GM23338 (cell line): ENCODE measurements around the gene RAD51B. TPM values are rescaled to one million over a fixed set of nuclear protein-coding genes. Genes with fewer than 3 reads are reported as not detected.

Source experiments
- ATAC-seq: fragments of 200-7000 bp; cut with Tn5 transposase; 3 replicates; pipeline ENCODE4 v1.9.1; 2020
- DNase-seq: peaks from one replicate; pipeline ENCODE4 v3.0.0-alpha.2; 2015; ENCODE audit warnings: low spot score
- H2AFZ ChIP-seq: fragments of 200-600 bp; sonication (generic); 2 replicates; pipeline ENCODE4 v1.8.0; 2016; ENCODE audit warnings: antibody characterized with exemption, mild to moderate bottlenecking, moderate library complexity
- H3F3A ChIP-seq: fragments of 200-600 bp; sonication (generic); replicated peaks from 2 replicates; pipeline ENCODE4 v1.8.0; 2017; ENCODE audit warnings: antibody characterized with exemption, mixed run types, low read depth
- H3K27ac ChIP-seq: fragments of 200-600 bp; sonication (generic); 2 replicates; pipeline ENCODE4 v1.6.1; 2016; ENCODE audit warnings: low read depth
- H3K27me3 ChIP-seq: fragments of 200-600 bp; sonication (generic); 2 replicates; pipeline ENCODE4 v1.8.0; 2016; ENCODE audit warnings: mild to moderate bottlenecking, mixed run types, moderate library complexity; ENCODE audit not compliant: insufficient read depth
- H3K36me3 ChIP-seq: fragments of 200-600 bp; sonication (generic); 2 replicates; pipeline ENCODE4 v1.8.0; 2016; ENCODE audit warnings: mild to moderate bottlenecking; ENCODE audit not compliant: insufficient read depth
- H3K4me1 ChIP-seq: fragments of 200-600 bp; sonication (generic); 2 replicates; pipeline ENCODE4 v1.8.0; 2016; ENCODE audit warnings: mild to moderate bottlenecking, moderate library complexity; ENCODE audit not compliant: insufficient read depth
- H3K4me2 ChIP-seq: fragments of 200-600 bp; sonication (generic); 2 replicates; pipeline ENCODE4 v1.7.1; 2017; ENCODE audit warnings: mixed run types
- H3K4me3 ChIP-seq: fragments of 200-600 bp; sonication (generic); 2 replicates; pipeline ENCODE4 v1.6.1; 2016; ENCODE audit warnings: mixed run types
- H3K79me2 ChIP-seq: fragments of 200-600 bp; sonication (generic); replicated peaks from 2 replicates; pipeline ENCODE4 v1.8.0; 2017; ENCODE audit warnings: mild to moderate bottlenecking; ENCODE audit not compliant: insufficient read depth
- H3K9me2 ChIP-seq: fragments of 200-600 bp; sonication (generic); 2 replicates; pipeline ENCODE4 v1.8.0; 2017; ENCODE audit not compliant: insufficient read depth
- H4K20me1 ChIP-seq: fragments of 200-600 bp; sonication (generic); replicated peaks from 2 replicates; pipeline ENCODE4 v1.8.0; 2017; ENCODE audit warnings: mild to moderate bottlenecking; ENCODE audit not compliant: insufficient read depth
- H3K27ac Mint-ChIP-seq: 2 replicates; pipeline ENCODE4 v1.8.0; 2020; ENCODE audit warnings: inconsistent platforms, mild to moderate bottlenecking, moderate library complexity, mixed read lengths
- H3K27me3 Mint-ChIP-seq: 3 replicates; pipeline ENCODE4 v1.8.0; 2022; ENCODE audit warnings: low read depth, mild to moderate bottlenecking, moderate library complexity, mixed read lengths, inconsistent platforms; ENCODE audit not compliant: insufficient read depth, poor library complexity
- H3K36me3 Mint-ChIP-seq: 3 replicates; pipeline ENCODE4 v1.8.0; 2021; ENCODE audit warnings: low read depth, mild to moderate bottlenecking, inconsistent platforms, moderate library complexity, mixed read lengths
- H3K4me1 Mint-ChIP-seq: 3 replicates; pipeline ENCODE4 v1.8.0; 2020; ENCODE audit warnings: mild to moderate bottlenecking, inconsistent platforms, mixed read lengths
- H3K4me3 Mint-ChIP-seq: 3 replicates; pipeline ENCODE4 v1.8.0; 2021; ENCODE audit warnings: moderate library complexity, mild to moderate bottlenecking, inconsistent platforms, mixed read lengths
- H3K9me3 Mint-ChIP-seq: 3 replicates; pipeline ENCODE4 v1.8.0; 2020; ENCODE audit warnings: moderate library complexity, mild to moderate bottlenecking, inconsistent platforms, mixed read lengths
- CREB1 ChIP-seq: fragments of 250-450 bp; sonication (Bioruptor Pico); IDR thresholded peaks from 2 replicates; pipeline ENCODE4 v1.5.0; 2020; ENCODE audit warnings: low read depth, mild to moderate bottlenecking, moderate library complexity
- EZH2 ChIP-seq: fragments of 200-600 bp; sonication (generic); IDR thresholded peaks from one replicate; pipeline ENCODE4 v1.8.0; 2017; ENCODE audit warnings: antibody characterized with exemption, mild to moderate bottlenecking, low read depth; ENCODE audit not compliant: unreplicated experiment
- JUNB ChIP-seq: IDR thresholded peaks from one replicate; pipeline ENCODE4 v1.6.1; 2016; ENCODE audit warnings: antibody characterized with exemption; ENCODE audit not compliant: unreplicated experiment
- NANOG ChIP-seq: IDR thresholded peaks from 2 replicates; pipeline ENCODE4 v1.6.1; 2016; ENCODE audit warnings: antibody characterized with exemption, borderline replicate concordance
- ZNF114 ChIP-seq: fragments of 250-450 bp; sonication (Bioruptor Pico); IDR thresholded peaks from 2 replicates; pipeline ENCODE4 v1.5.0; 2020; ENCODE audit warnings: mild to moderate bottlenecking, moderate library complexity
- ZNF331 ChIP-seq: fragments of 250-450 bp; sonication (Bioruptor Pico); IDR thresholded peaks from 2 replicates; pipeline ENCODE4 v1.5.0; 2020; ENCODE audit warnings: low read depth, mild to moderate bottlenecking, moderate library complexity
- polyA plus RNA-seq: library from polyadenylated mRNA; unstranded; fragments of >200 nt; fragmentation: Nextera tagmentation; extraction: Ambion mirVana; gene quantifications from 2 replicates; pipeline ENCODE4 v1.2.1, GENCODE V29; 2016
- total RNA-seq: library from RNA; depleted of rRNA; stranded (reverse); fragments of >200 nt; shearing (Covaris generic); gene quantifications from 2 replicates; pipeline ENCODE4 v1.2.3, GENCODE V29; 2014
- TF ChIP-seq, protein P1 (sequence below), 2 experiments: fragments of 200-600 bp in 1 of 2; sonication (generic) in 1 of 2; conservative IDR thresholded peaks; 2 replicates each; pipeline versions ENCODE4 v1.5.1 to v1.6.1; 2016 to 2017; ENCODE audit warnings: antibody characterized with exemption in 2 of 2, low read depth in 2 of 2, mild to moderate bottlenecking in 2 of 2, moderate library complexity in 1 of 2
- TF ChIP-seq, protein P2 (sequence below): fragments of 250-450 bp; sonication (Bioruptor Pico); IDR thresholded peaks from 2 replicates; pipeline ENCODE4 v1.5.0; 2020; ENCODE audit warnings: mild to moderate bottlenecking, moderate library complexity
- TF ChIP-seq, protein P3 (sequence below): IDR thresholded peaks from one replicate; pipeline ENCODE4 v1.6.1; 2018; ENCODE audit warnings: antibody characterized with exemption; ENCODE audit not compliant: unreplicated experiment
- TF ChIP-seq, protein P4 (sequence below): IDR thresholded peaks from 2 replicates; pipeline ENCODE4 v1.6.1; 2016; ENCODE audit warnings: antibody characterized with exemption

RAD51B gene
- total and polyA plus RNA-seq, 2 experiments from 2014 or later, result 15.7 to 29.1 TPM

DNA sequence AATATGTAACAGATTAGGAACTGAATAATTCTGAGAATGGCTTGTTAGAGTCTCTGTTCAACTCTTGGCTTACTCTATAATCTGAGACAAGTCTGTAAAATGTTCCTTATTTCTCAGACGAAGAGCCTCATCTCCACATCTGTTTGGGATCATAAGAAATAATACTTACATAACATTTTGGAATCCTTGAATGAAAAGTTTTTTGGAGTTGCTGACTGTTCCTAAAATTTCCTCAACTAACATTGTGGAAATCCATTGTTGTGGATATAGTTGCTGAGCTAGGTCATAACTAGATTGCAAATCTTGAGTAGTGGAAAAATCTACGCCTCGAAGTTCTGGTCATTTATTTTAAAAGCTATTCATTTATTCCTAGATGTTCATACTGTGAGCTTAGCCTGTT is 570.4 kb downstream of the RAD51B start:
- Histone ChIP-seq H3K9me2 (peaks cover 6% of the 10 kb centered on the region; the same call in 1 of the 2 replicates), H3K4me2 (no peak overlapping the region), H3K27me3 (no peaks in the 10 kb centered on the region), H3K4me1 (peaks cover 16% of the 10 kb centered on the region), H3K4me3 (no peak overlapping the region), H3K36me3 (no peaks in the 10 kb centered on the region), H3F3A (0 out of 2 replicates have a peak, but pooled peaks cover 6% of the 10 kb centered on the region), H3K27ac (no peak overlapping the region), H4K20me1 (no peaks in the 10 kb centered on the region), H2AFZ (no peak overlapping the region), H3K79me2 (no peaks in the 10 kb centered on the region)
- H3K4me3 Mint-ChIP-seq, result no peak overlapping the region
- no peaks in the 10 kb centered on the region for H3K27me3 Mint-ChIP-seq
- peaks cover 34% of the 10 kb centered on the region for H3K4me1 Mint-ChIP-seq
- no peak for DNase-seq
- no peak for ATAC-seq
- no peak overlapping the region for H3K27ac Mint-ChIP-seq
- no peaks in the 10 kb centered on the region for H3K36me3 Mint-ChIP-seq
- no peaks in the 10 kb centered on the region for H3K9me3 Mint-ChIP-seq
- TF ChIP-seq ZNF114 (CRISPR knock-in tag), result no peak
- TF ChIP-seq ZNF331 (CRISPR knock-in tag), result no peak
- no peak for TF ChIP-seq JUNB
- TF ChIP-seq NANOG, result no peak
- TF ChIP-seq CREB1 (CRISPR knock-in tag), result no peak
- TF ChIP-seq, protein P1, sequence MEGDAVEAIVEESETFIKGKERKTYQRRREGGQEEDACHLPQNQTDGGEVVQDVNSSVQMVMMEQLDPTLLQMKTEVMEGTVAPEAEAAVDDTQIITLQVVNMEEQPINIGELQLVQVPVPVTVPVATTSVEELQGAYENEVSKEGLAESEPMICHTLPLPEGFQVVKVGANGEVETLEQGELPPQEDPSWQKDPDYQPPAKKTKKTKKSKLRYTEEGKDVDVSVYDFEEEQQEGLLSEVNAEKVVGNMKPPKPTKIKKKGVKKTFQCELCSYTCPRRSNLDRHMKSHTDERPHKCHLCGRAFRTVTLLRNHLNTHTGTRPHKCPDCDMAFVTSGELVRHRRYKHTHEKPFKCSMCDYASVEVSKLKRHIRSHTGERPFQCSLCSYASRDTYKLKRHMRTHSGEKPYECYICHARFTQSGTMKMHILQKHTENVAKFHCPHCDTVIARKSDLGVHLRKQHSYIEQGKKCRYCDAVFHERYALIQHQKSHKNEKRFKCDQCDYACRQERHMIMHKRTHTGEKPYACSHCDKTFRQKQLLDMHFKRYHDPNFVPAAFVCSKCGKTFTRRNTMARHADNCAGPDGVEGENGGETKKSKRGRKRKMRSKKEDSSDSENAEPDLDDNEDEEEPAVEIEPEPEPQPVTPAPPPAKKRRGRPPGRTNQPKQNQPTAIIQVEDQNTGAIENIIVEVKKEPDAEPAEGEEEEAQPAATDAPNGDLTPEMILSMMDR (conservative IDR thresholded peaks at IDR 0.05; ENCODE audit: low read depth in 2 of 2), result no peak
- TF ChIP-seq, protein P2, sequence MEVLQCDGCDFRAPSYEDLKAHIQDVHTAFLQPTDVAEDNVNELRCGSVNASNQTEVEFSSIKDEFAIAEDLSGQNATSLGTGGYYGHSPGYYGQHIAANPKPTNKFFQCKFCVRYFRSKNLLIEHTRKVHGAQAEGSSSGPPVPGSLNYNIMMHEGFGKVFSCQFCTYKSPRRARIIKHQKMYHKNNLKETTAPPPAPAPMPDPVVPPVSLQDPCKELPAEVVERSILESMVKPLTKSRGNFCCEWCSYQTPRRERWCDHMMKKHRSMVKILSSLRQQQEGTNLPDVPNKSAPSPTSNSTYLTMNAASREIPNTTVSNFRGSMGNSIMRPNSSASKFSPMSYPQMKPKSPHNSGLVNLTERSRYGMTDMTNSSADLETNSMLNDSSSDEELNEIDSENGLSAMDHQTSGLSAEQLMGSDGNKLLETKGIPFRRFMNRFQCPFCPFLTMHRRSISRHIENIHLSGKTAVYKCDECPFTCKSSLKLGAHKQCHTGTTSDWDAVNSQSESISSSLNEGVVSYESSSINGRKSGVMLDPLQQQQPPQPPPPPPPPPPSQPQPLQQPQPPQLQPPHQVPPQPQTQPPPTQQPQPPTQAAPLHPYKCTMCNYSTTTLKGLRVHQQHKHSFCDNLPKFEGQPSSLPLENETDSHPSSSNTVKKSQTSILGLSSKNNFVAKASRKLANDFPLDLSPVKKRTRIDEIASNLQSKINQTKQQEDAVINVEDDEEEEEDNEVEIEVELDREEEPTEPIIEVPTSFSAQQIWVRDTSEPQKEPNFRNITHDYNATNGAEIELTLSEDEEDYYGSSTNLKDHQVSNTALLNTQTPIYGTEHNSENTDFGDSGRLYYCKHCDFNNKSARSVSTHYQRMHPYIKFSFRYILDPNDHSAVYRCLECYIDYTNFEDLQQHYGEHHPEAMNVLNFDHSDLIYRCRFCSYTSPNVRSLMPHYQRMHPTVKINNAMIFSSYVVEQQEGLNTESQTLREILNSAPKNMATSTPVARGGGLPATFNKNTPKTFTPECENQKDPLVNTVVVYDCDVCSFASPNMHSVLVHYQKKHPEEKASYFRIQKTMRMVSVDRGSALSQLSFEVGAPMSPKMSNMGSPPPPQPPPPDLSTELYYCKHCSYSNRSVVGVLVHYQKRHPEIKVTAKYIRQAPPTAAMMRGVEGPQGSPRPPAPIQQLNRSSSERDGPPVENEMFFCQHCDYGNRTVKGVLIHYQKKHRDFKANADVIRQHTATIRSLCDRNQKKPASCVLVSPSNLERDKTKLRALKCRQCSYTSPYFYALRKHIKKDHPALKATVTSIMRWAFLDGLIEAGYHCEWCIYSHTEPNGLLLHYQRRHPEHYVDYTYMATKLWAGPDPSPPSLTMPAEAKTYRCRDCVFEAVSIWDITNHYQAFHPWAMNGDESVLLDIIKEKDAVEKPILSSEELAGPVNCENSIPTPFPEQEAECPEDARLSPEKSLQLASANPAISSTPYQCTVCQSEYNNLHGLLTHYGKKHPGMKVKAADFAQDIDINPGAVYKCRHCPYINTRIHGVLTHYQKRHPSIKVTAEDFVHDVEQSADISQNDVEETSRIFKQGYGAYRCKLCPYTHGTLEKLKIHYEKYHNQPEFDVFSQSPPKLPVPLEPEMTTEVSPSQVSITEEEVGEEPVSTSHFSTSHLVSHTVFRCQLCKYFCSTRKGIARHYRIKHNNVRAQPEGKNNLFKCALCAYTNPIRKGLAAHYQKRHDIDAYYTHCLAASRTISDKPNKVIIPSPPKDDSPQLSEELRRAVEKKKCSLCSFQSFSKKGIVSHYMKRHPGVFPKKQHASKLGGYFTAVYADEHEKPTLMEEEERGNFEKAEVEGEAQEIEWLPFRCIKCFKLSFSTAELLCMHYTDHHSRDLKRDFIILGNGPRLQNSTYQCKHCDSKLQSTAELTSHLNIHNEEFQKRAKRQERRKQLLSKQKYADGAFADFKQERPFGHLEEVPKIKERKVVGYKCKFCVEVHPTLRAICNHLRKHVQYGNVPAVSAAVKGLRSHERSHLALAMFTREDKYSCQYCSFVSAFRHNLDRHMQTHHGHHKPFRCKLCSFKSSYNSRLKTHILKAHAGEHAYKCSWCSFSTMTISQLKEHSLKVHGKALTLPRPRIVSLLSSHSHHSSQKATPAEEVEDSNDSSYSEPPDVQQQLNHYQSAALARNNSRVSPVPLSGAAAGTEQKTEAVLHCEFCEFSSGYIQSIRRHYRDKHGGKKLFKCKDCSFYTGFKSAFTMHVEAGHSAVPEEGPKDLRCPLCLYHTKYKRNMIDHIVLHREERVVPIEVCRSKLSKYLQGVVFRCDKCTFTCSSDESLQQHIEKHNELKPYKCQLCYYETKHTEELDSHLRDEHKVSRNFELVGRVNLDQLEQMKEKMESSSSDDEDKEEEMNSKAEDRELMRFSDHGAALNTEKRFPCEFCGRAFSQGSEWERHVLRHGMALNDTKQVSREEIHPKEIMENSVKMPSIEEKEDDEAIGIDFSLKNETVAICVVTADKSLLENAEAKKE (CRISPR knock-in tag), result no peak
- TF ChIP-seq EZH2, result no peak
- TF ChIP-seq, protein P3, sequence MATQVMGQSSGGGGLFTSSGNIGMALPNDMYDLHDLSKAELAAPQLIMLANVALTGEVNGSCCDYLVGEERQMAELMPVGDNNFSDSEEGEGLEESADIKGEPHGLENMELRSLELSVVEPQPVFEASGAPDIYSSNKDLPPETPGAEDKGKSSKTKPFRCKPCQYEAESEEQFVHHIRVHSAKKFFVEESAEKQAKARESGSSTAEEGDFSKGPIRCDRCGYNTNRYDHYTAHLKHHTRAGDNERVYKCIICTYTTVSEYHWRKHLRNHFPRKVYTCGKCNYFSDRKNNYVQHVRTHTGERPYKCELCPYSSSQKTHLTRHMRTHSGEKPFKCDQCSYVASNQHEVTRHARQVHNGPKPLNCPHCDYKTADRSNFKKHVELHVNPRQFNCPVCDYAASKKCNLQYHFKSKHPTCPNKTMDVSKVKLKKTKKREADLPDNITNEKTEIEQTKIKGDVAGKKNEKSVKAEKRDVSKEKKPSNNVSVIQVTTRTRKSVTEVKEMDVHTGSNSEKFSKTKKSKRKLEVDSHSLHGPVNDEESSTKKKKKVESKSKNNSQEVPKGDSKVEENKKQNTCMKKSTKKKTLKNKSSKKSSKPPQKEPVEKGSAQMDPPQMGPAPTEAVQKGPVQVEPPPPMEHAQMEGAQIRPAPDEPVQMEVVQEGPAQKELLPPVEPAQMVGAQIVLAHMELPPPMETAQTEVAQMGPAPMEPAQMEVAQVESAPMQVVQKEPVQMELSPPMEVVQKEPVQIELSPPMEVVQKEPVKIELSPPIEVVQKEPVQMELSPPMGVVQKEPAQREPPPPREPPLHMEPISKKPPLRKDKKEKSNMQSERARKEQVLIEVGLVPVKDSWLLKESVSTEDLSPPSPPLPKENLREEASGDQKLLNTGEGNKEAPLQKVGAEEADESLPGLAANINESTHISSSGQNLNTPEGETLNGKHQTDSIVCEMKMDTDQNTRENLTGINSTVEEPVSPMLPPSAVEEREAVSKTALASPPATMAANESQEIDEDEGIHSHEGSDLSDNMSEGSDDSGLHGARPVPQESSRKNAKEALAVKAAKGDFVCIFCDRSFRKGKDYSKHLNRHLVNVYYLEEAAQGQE, result no peak
- TF ChIP-seq, protein P4, sequence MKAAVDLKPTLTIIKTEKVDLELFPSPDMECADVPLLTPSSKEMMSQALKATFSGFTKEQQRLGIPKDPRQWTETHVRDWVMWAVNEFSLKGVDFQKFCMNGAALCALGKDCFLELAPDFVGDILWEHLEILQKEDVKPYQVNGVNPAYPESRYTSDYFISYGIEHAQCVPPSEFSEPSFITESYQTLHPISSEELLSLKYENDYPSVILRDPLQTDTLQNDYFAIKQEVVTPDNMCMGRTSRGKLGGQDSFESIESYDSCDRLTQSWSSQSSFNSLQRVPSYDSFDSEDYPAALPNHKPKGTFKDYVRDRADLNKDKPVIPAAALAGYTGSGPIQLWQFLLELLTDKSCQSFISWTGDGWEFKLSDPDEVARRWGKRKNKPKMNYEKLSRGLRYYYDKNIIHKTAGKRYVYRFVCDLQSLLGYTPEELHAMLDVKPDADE, result no peak
